ENCODE results near the gene FMR1.

Gene FMR1

GRCh38 chrX:147960722-147961121, 49.0 kb downstream of the FMR1 start:
- no peak overlapping the region for H3K4me3 ChIP-seq (ENCODE audit: low read depth, low read length)
- TF ChIP-seq CTCF (IDR thresholded peaks at IDR 0.05; ENCODE audit: low read depth, low read length) = no peak

GRCh38 chrX:147962476-147962875, 50.8 kb downstream of the FMR1 start:
- no peak for TF ChIP-seq CTCF (IDR thresholded peaks at IDR 0.05; ENCODE audit: low read depth, low read length)
- H3K4me3 ChIP-seq (ENCODE audit: low read depth, low read length) = no peak overlapping the region

- no peak overlapping the region for H3K4me3 ChIP-seq (ENCODE audit: low read depth, low read length)
- TF ChIP-seq CTCF (IDR thresholded peaks at IDR 0.05; ENCODE audit: low read depth, low read length) = no peak
Observed at GRCh38 chrX:147978931-147979330, 67.2 kb downstream of the FMR1 start.

- H3K4me3 ChIP-seq (ENCODE audit: low read depth, low read length) = no peak within 1 kb of the TSS
- no peak for TF ChIP-seq CTCF (IDR thresholded peaks at IDR 0.05; ENCODE audit: low read depth, low read length)
Observed at GRCh38 chrX:147981038-147981752, 69.5 kb downstream of the FMR1 start, which contains the start of gene FMR1NB. TSS of gene FMR1NB (plus strand) at chrX:147981337. CDS start at chrX:147981403, 66 bp downstream.

All from WI38 (cell line).